CD8-positive, alpha-beta memory T cell (primary cell): Measurements from ENCODE around the gene LRRC8A. TPM values are rescaled to one million over a fixed set of nuclear protein-coding genes. Genes with fewer than 3 reads are reported as not detected.

ENCODE experiments used
- CTCF ChIA-PET: fragments of 350-600 bp; sonication (Branson Sonifier 250); formaldehyde crosslinking; loops from one replicate; lab custom pipeline; 2021; ENCODE audit warnings: antibody characterized with exemption; lab: Charles Lee
- POLR2A ChIA-PET: fragments of 350-600 bp; sonication (Branson Sonifier 250); formaldehyde crosslinking; loops from one replicate; lab custom pipeline; 2021; ENCODE audit warnings: antibody characterized with exemption; lab: Charles Lee
- DNase-seq, 5 donors: peaks; one replicate each; pipeline versions ENCODE4 v3.0.0 to v3.0.0-alpha.2; 2020 to 2022; ENCODE audit warnings: mixed read lengths in 1 of 5
- H3K27ac ChIP-seq: one replicate; pipeline ENCODE4 v1.7.0; 2013; ENCODE audit warnings: low read depth, mild to moderate bottlenecking, low read length, moderate library complexity
- H3K27me3 ChIP-seq: 2 replicates; pipeline ENCODE4 v1.7.0; 2013; ENCODE audit warnings: low read length, mild to moderate bottlenecking; ENCODE audit not compliant: insufficient read depth, poor library complexity, severe bottlenecking
- H3K36me3 ChIP-seq: 2 replicates; pipeline ENCODE4 v1.7.0; 2013; ENCODE audit warnings: mild to moderate bottlenecking, low read length, moderate library complexity; ENCODE audit not compliant: insufficient read depth
- H3K4me1 ChIP-seq: 2 replicates; pipeline ENCODE4 v1.7.0; 2013; ENCODE audit warnings: mild to moderate bottlenecking, low read length, moderate library complexity; ENCODE audit not compliant: insufficient read depth
- H3K4me3 ChIP-seq: 2 replicates; pipeline ENCODE4 v1.7.0; 2013; ENCODE audit warnings: mild to moderate bottlenecking, low read length
- H3K9me3 ChIP-seq: 2 replicates; pipeline ENCODE4 v1.7.0; 2013; ENCODE audit warnings: mild to moderate bottlenecking, low read length
- H3K27ac Mint-ChIP-seq, 8 donors: one replicate each; pipeline ENCODE4 v1.8.0; 2020 to 2021; ENCODE audit warnings: mixed read lengths in 8 of 8, mild to moderate bottlenecking in 6 of 8, inconsistent platforms in 3 of 8, moderate library complexity in 3 of 8
- H3K27me3 Mint-ChIP-seq, 2 donors: one replicate each; pipeline ENCODE4 v1.8.0; 2020 to 2021; ENCODE audit warnings: mixed read lengths in 2 of 2, mild to moderate bottlenecking in 1 of 2, moderate library complexity in 1 of 2
- H3K36me3 Mint-ChIP-seq, 3 donors: one replicate each; pipeline ENCODE4 v1.8.0; 2020 to 2021; ENCODE audit warnings: mixed read lengths in 3 of 3, inconsistent platforms in 1 of 3, mild to moderate bottlenecking in 1 of 3
- H3K4me1 Mint-ChIP-seq, 3 donors: one replicate each; pipeline ENCODE4 v1.8.0; 2020 to 2021; ENCODE audit warnings: mixed read lengths in 3 of 3, inconsistent platforms in 1 of 3, mild to moderate bottlenecking in 1 of 3
- H3K4me3 Mint-ChIP-seq, 7 donors: one replicate each; pipeline ENCODE4 v1.8.0; 2020 to 2021; ENCODE audit warnings: mixed read lengths in 7 of 7, mild to moderate bottlenecking in 6 of 7, moderate library complexity in 4 of 7, inconsistent platforms in 2 of 7
- H3K9me3 Mint-ChIP-seq, 5 donors: one replicate each; pipeline ENCODE4 v1.8.0; 2020 to 2022; ENCODE audit warnings: mixed read lengths in 5 of 5, mild to moderate bottlenecking in 3 of 5, moderate library complexity in 2 of 5, inconsistent platforms in 1 of 5
- polyA plus RNA-seq: library from polyadenylated mRNA; unstranded; fragments of 300-500 nt; fragmentation: Illumina TruSeq; gene quantifications from one replicate; pipeline ENCODE4 v1.2.3, GENCODE V29; 2021
- total RNA-seq, 2 experiments: library from RNA; stranded (reverse); gene quantifications; one replicate each; pipeline ENCODE4 v1.2.3, GENCODE V29; 2021

Gene LRRC8A
- total and polyA plus RNA-seq, 3 experiments from 2014 or later: 27.3 to 42.7 (median 27.6) TPM

- H3K36me3 Mint-ChIP-seq: no peaks in the 10 kb centered on the region
- ChIA-PET POLR2A (no interaction called here), CTCF (interaction anchor here (1.1 to 11.7 kb wide), 5 partner anchors 15 to 510 kb away, joined by 3 to 155 read pairs (median 4); no protein-coding TSS in a partner anchor)
Observed at GRCh38 chr9:128929560-128929959, 47.6 kb downstream of the LRRC8A start.

GRCh38 chr9:128933731-128934130 lies 51.8 kb downstream of the LRRC8A start:
- Mint-ChIP-seq H3K4me1 (no peaks in the 10 kb centered on the region), H3K27me3 (no peaks in the 10 kb centered on the region), H3K9me3 (no peaks in the 10 kb centered on the region), H3K27ac (no peak overlapping the region), H3K4me3 (no peak overlapping the region), H3K36me3 (no peaks in the 10 kb centered on the region)
- POLR2A ChIA-PET: no interaction called here
- Histone ChIP-seq H3K9me3 (no peaks in the 10 kb centered on the region), H3K4me3 (no peak overlapping the region), H3K27me3 (no peaks in the 10 kb centered on the region), H3K36me3 (no peaks in the 10 kb centered on the region), H3K27ac (no peak overlapping the region), H3K4me1 (no peaks in the 10 kb centered on the region)
- CTCF ChIA-PET: no interaction called here
- DNase-seq: no peak

More at GRCh38 chr9:128929560-128929959, 47.6 kb downstream of the LRRC8A start:
- Mint-ChIP-seq H3K4me1 (peaks cover 6 to 9% (median 6%) of the 10 kb centered on the region in 3 donors), H3K27ac (no peak overlapping the region), H3K4me3 (no peak overlapping the region), H3K9me3 (no peaks in the 10 kb centered on the region), H3K27me3 (no peaks in the 10 kb centered on the region)
- Histone ChIP-seq H3K4me3 (no peak overlapping the region), H3K4me1 (peaks cover 5% of the 10 kb centered on the region), H3K27ac (no peak overlapping the region), H3K9me3 (no peaks in the 10 kb centered on the region), H3K27me3 (no peaks in the 10 kb centered on the region), H3K36me3 (no peaks in the 10 kb centered on the region)
- no peak for DNase-seq

GRCh38 chr9:128936171-128936865 lies 54.4 kb downstream of the LRRC8A start:
- ChIA-PET POLR2A (no interaction called here), CTCF (interaction anchor here (2.1 kb wide), 1 partner anchor 8 kb away, joined by 9 read pairs; no protein-coding TSS in a partner anchor)
- H3K4me3 ChIP-seq: no peak overlapping the region

GRCh38 chr9:128937310-128938165 lies 55.6 kb downstream of the LRRC8A start:
- H3K27me3 Mint-ChIP-seq: no peaks in the 10 kb centered on the region
- peak in 1 of 5 donors; percentile 5 for DNase-seq
- no peaks in the 10 kb centered on the region for H3K36me3 Mint-ChIP-seq
- POLR2A ChIA-PET: no interaction called here
- H3K4me1 ChIP-seq: no peaks in the 10 kb centered on the region
- H3K4me1 Mint-ChIP-seq: no peaks in the 10 kb centered on the region
- no peaks in the 10 kb centered on the region for H3K9me3 Mint-ChIP-seq
- H3K27ac ChIP-seq: no peak overlapping the region
- no peak overlapping the region for H3K4me3 ChIP-seq
- no peak overlapping the region for H3K27ac Mint-ChIP-seq
- no peak overlapping the region for H3K4me3 Mint-ChIP-seq
- CTCF ChIA-PET: interaction anchor here (2.1 kb wide), 1 partner anchor 9 kb away, joined by 9 read pairs; no protein-coding TSS in a partner anchor
- no peaks in the 10 kb centered on the region for H3K27me3 ChIP-seq
- H3K9me3 ChIP-seq: no peaks in the 10 kb centered on the region
- no peaks in the 10 kb centered on the region for H3K36me3 ChIP-seq

More at GRCh38 chr9:128936171-128936865, 54.4 kb downstream of the LRRC8A start:
- H3K4me1 Mint-ChIP-seq: no peaks in the 10 kb centered on the region
- no peaks in the 10 kb centered on the region for H3K4me1 ChIP-seq
- H3K4me3 Mint-ChIP-seq: no peak overlapping the region
- no peaks in the 10 kb centered on the region for H3K27me3 Mint-ChIP-seq
- peak overlapping the region in 1 of 8 donors; percentile 50 for H3K27ac Mint-ChIP-seq
- no peaks in the 10 kb centered on the region for H3K9me3 ChIP-seq
- no peaks in the 10 kb centered on the region for H3K36me3 Mint-ChIP-seq
- H3K27ac ChIP-seq: no peak overlapping the region
- no peaks in the 10 kb centered on the region for H3K9me3 Mint-ChIP-seq
- no peaks in the 10 kb centered on the region for H3K36me3 ChIP-seq
- peak in 1 of 5 donors; percentile 15 for DNase-seq
- no peaks in the 10 kb centered on the region for H3K27me3 ChIP-seq

GRCh38 chr9:128940271-128940921 lies 58.5 kb downstream of the LRRC8A start:
- H3K4me1 ChIP-seq: no peaks in the 10 kb centered on the region
- no peaks in the 10 kb centered on the region for H3K9me3 Mint-ChIP-seq
- H3K4me3 ChIP-seq: no peak overlapping the region
- ChIA-PET POLR2A (no interaction called here), CTCF (no interaction called here)
- peaks cover under 1% of the 10 kb centered on the region in 3 donors for H3K4me1 Mint-ChIP-seq
- no peak overlapping the region for H3K27ac Mint-ChIP-seq
- H3K27me3 ChIP-seq: no peaks in the 10 kb centered on the region
- H3K36me3 Mint-ChIP-seq: no peaks in the 10 kb centered on the region
- H3K36me3 ChIP-seq: no peaks in the 10 kb centered on the region
- H3K27me3 Mint-ChIP-seq: no peaks in the 10 kb centered on the region
- H3K27ac ChIP-seq: no peak overlapping the region
- no peak overlapping the region for H3K4me3 Mint-ChIP-seq
- DNase-seq: peak in 1 of 5 donors; percentile 30
- H3K9me3 ChIP-seq: no peaks in the 10 kb centered on the region

- Mint-ChIP-seq H3K9me3 (no peaks in the 10 kb centered on the region), H3K4me3 (no peak overlapping the region), H3K27me3 (no peaks in the 10 kb centered on the region), H3K4me1 (peaks cover 8% of the 10 kb centered on the region in 3 donors), H3K27ac (no peak overlapping the region), H3K36me3 (peaks cover 0 to 7% (median 0%) of the 10 kb centered on the region in 3 donors)
- Histone ChIP-seq H3K4me3 (no peak overlapping the region), H3K27ac (no peak overlapping the region), H3K27me3 (no peaks in the 10 kb centered on the region), H3K36me3 (no peaks in the 10 kb centered on the region), H3K4me1 (peaks cover 4% of the 10 kb centered on the region), H3K9me3 (no peaks in the 10 kb centered on the region)
- CTCF ChIA-PET: no interaction called here
- POLR2A ChIA-PET: no interaction called here
- DNase-seq: peak in 1 of 5 donors; percentile 32
Observed at GRCh38 chr9:128940946-128941755, 59.2 kb downstream of the LRRC8A start.

GRCh38 chr9:128943832-128944620 lies 62.1 kb downstream of the LRRC8A start:
- no peak overlapping the region for H3K27ac ChIP-seq
- Mint-ChIP-seq H3K4me1 (peaks cover 21 to 35% (median 33%) of the 10 kb centered on the region in 3 donors), H3K36me3 (peaks cover 0 to 23% (median 0%) of the 10 kb centered on the region in 3 donors), H3K27me3 (no peaks in the 10 kb centered on the region), H3K9me3 (no peaks in the 10 kb centered on the region), H3K4me3 (peak overlapping the region in 1 of 7 donors; percentile 24), H3K27ac (peak overlapping the region in 4 of 8 donors; percentile 25 to 72 (median 46))
- no peak overlapping the region for H3K4me3 ChIP-seq
- ChIA-PET CTCF (interaction anchor here (1.4 kb wide), 1 partner anchor 16 kb away, joined by 3 read pairs; no protein-coding TSS in a partner anchor), POLR2A (no interaction called here)
- H3K4me1 ChIP-seq: peaks cover 20% of the 10 kb centered on the region
- peak in 1 of 5 donors; percentile 18 for DNase-seq
- H3K9me3 ChIP-seq: no peaks in the 10 kb centered on the region
- H3K27me3 ChIP-seq: no peaks in the 10 kb centered on the region
- no peaks in the 10 kb centered on the region for H3K36me3 ChIP-seq
